GM10266 (cell line): ENCODE measurements around the gene OR2F2.

ENCODE experiments used
- DNase-seq: peaks from one replicate; pipeline ENCODE4 v3.0.0; 2012; ENCODE audit errors: extremely low spot score
- TF ChIP-seq, protein P1 (sequence below): IDR thresholded peaks from 2 replicates; pipeline ENCODE4 v1.5.1; 2012; ENCODE audit warnings: mild to moderate bottlenecking, low read depth; ENCODE audit not compliant: control insufficient read depth, insufficient read depth; ENCODE audit errors: missing control alignments

The OR2F2 gene

DNA sequence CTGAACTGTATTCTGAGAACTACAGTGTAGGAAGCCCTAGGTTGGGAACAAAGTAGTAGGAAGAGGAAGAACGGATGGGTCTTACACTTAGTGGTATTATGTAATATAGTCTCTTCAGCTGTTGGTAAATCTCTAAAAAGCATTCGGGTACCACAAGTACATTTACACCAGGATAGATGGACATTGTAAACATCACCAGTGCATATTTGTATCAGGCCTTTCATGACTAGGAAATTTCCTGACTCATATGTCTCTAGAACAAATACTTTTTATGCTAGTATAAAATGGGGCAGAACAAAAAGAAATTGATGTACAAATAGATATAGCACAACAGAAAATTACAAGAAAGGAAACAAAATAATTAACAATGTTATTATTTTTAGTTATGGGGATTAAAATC lies 43.6 kb downstream of the OR2F2 start:
- TF ChIP-seq, protein P1, sequence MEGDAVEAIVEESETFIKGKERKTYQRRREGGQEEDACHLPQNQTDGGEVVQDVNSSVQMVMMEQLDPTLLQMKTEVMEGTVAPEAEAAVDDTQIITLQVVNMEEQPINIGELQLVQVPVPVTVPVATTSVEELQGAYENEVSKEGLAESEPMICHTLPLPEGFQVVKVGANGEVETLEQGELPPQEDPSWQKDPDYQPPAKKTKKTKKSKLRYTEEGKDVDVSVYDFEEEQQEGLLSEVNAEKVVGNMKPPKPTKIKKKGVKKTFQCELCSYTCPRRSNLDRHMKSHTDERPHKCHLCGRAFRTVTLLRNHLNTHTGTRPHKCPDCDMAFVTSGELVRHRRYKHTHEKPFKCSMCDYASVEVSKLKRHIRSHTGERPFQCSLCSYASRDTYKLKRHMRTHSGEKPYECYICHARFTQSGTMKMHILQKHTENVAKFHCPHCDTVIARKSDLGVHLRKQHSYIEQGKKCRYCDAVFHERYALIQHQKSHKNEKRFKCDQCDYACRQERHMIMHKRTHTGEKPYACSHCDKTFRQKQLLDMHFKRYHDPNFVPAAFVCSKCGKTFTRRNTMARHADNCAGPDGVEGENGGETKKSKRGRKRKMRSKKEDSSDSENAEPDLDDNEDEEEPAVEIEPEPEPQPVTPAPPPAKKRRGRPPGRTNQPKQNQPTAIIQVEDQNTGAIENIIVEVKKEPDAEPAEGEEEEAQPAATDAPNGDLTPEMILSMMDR = no peak

DNA sequence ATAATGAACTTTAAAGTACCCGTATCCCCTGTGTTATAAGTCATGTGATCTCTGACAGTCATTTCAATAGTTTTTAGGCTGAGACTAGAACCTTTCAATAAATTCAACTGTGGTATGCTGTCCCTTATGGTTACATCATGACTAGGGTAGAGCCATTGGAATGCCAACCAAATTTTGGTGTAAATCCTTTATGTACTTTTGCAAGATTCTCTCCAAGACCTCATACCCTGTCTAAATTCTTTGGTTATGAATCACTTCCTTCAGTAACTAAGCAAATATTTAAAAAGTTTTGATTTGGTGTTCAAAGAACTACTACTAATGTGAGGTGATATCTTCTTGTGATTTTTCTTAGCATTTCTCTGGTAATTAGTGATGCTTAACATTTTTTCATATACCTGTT lies 44.3 kb downstream of the OR2F2 start:
- no peak for DNase-seq
- TF ChIP-seq, protein P1 = no peak

More for the DNA sequence above, 43.6 kb downstream of the OR2F2 start:
- DNase-seq = no peak

DNA sequence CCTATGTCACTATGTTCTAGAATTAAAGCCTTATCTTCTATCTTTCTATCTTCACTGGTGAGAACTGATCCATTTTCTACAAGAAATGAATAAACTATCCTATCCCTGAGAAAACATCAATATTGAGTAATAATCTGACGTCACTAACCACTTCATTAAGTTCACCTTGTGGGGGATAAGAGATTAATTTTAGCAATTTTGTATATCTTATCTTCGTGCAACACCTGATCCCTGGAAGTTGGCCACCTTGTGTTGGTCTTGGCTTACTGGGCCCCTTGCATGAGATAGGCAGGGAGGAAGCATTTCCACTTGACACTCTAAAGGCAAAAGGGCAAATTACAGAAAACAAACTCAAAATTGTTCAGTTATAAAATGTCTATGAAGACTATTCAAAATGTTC lies 45.0 kb downstream of the OR2F2 start:
- TF ChIP-seq, protein P1 = no peak
- DNase-seq = no peak

DNA sequence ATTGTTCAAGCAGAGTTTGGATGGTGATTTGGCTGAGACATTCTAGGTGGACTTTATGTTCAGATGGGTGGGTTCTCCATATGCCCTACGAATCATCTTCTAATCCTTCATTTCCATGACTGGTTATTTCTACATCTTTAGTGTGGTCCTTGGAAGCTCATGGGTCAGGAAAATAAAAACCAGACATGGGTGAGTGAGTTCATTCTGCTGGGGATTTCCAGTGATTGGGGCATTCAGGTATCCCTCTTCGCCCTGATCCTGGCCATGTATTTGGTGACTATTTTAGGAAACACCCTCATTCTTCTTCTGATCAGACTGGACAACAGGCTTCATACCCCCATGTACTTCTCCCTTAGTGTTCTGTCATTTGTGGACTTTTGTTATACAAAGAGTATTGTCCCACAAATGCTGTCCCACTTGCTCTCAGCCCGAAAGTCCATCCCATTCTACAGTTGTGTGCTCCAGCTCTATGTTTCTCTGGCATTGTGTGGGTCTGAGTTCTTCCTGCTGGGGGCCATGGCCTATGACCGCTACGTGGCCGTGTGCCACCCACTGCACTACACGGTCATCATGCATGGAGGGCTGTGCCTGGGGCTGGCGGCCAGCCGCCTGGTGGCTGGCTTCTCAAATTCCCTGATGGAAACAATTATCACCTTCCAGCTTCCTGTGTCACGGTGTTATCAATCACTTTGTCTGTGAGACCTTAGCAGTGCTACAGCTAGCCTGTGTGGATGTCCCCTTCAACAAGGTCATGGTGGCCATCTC lies 45.9 kb downstream of the OR2F2 start:
- TF ChIP-seq, protein P1 = no peak
- no peak for DNase-seq

DNA sequence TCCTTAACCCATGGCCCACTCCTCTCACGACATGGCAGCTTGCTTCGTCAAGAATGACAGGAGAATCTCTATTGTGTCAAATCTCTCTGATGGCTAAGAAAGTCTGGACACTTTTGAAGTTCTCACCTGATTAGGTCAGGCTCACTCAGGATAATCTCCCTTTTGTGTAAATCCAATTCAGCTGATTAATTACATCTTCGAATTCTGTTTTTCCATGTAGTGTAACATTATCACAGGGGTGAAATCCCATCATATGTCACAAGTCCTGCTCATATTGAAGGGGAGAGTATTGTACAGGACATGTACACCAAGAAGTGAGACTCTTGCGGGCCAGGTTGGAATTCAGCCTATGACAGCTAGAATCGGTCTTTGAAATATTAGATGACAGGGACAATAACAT lies 48.9 kb downstream of the OR2F2 start:
- no peak for DNase-seq
- TF ChIP-seq, protein P1 = no peak
